OCI-LY3 (cell line): Measurements from ENCODE around the gene CLDN15.

ENCODE experiments used
- CTCF ChIP-seq: fragments of 200-600, 300-600 bp; sonication (generic); IDR thresholded peaks from 2 replicates; pipeline ENCODE4 v1.5.1; 2014; ENCODE audit warnings: antibody characterized with exemption, low read length, low read depth
- EZH2phosphoT487 ChIP-seq: fragments of 200-600 bp; shearing (Covaris generic); IDR thresholded peaks from 2 replicates; pipeline ENCODE4 v1.6.1; 2018; ENCODE audit warnings: antibody characterized with exemption, mixed run types, low read depth

DNA sequence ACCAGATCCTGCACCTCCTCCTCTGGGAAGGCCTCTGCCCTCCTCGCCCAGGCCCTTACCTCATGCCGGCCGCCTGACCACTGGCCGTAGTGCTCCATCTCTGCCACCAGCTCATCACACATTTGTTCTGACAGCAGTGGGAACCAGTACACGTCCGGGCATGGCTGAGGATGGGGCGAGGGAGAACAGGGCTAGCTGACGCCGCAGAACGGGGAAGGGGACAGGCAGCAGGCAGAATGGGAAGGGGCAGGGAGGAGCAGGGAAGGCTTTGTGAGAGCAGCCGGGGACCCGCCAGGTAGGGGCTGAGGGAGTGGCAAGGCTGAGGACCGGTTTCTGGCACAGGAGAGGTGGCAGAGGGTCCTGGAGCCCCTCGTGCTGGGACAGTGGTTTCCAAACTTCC is 28.8 kb downstream of the CLDN15 start:
- TF ChIP-seq CTCF: no peak
- TF ChIP-seq EZH2phosphoT487: no peak
